KMS-11 (cell line): ENCODE measurements around the gene SET.

ENCODE experiments used
- H2AFZ ChIP-seq: fragments of 200-600 bp; sonication (generic); 2 replicates; pipeline ENCODE4 v1.6.1; 2016; ENCODE audit warnings: antibody characterized with exemption, mixed run types, low read depth
- H3K27ac ChIP-seq: fragments of 200-600 bp; sonication (generic); 2 replicates; pipeline ENCODE4 v1.6.1; 2016; ENCODE audit warnings: mild to moderate bottlenecking, mixed run types
- H3K27me3 ChIP-seq: fragments of 200-600 bp; sonication (generic); 2 replicates; pipeline ENCODE4 v1.6.1; 2017; ENCODE audit warnings: mild to moderate bottlenecking, low read depth, mixed run types, moderate library complexity; ENCODE audit not compliant: insufficient read depth
- H3K36me3 ChIP-seq: fragments of 200-600 bp; sonication (generic); 2 replicates; pipeline ENCODE4 v1.6.1; 2017; ENCODE audit warnings: mild to moderate bottlenecking, mixed run types; ENCODE audit not compliant: insufficient read depth
- H3K4me1 ChIP-seq: fragments of 200-600 bp; sonication (generic); 2 replicates; pipeline ENCODE4 v1.6.1; 2016; ENCODE audit warnings: mild to moderate bottlenecking, low read depth, mixed run types; ENCODE audit not compliant: poor library complexity, severe bottlenecking
- H3K4me2 ChIP-seq: fragments of 200-600 bp; sonication (generic); 2 replicates; pipeline ENCODE4 v1.7.0; 2016; ENCODE audit warnings: mild to moderate bottlenecking, mixed run types
- H3K4me3 ChIP-seq: fragments of 200-600 bp; sonication (generic); IDR thresholded peaks from 2 replicates; pipeline ENCODE4 v1.6.1; 2017; ENCODE audit warnings: low read depth, low read length, mixed read lengths; ENCODE audit not compliant: insufficient read depth
- H3K79me2 ChIP-seq: fragments of 200-600 bp; sonication (generic); 2 replicates; pipeline ENCODE4 v1.6.1; 2016; ENCODE audit warnings: low read depth, mixed run types; ENCODE audit not compliant: insufficient read depth
- H3K9ac ChIP-seq: fragments of 200-600 bp; sonication (generic); 2 replicates; pipeline ENCODE4 v1.6.1; 2016; ENCODE audit warnings: mild to moderate bottlenecking, mixed run types
- H4K20me1 ChIP-seq: fragments of 200-600 bp; sonication (generic); 2 replicates; pipeline ENCODE4 v1.6.1; 2016; ENCODE audit warnings: mild to moderate bottlenecking, mixed run types; ENCODE audit not compliant: insufficient read depth
- CTCF ChIP-seq: fragments of 200-600 bp; sonication (generic); conservative IDR thresholded peaks from 2 replicates; pipeline ENCODE4 v1.6.1; 2017; ENCODE audit warnings: low read depth, mild to moderate bottlenecking, antibody characterized with exemption, low read length, moderate library complexity, mixed read lengths

Gene SET

GRCh38 chr9:128707446-128707845 lies 18.4 kb downstream of the SET start:
- no peaks in the 10 kb centered on the region for H3K79me2 ChIP-seq
- no peak overlapping the region for H3K4me3 ChIP-seq
- no peak for TF ChIP-seq CTCF
- H3K9ac ChIP-seq, result no peak overlapping the region
- H3K27ac ChIP-seq, result no peak overlapping the region
- no peaks in the 10 kb centered on the region for H3K27me3 ChIP-seq
- H3K36me3 ChIP-seq, result no peaks in the 10 kb centered on the region
- H3K4me2 ChIP-seq, result no peak overlapping the region
- H2AFZ ChIP-seq, result no peak overlapping the region
- H4K20me1 ChIP-seq, result no peaks in the 10 kb centered on the region
- no peaks in the 10 kb centered on the region for H3K4me1 ChIP-seq

GRCh38 chr9:128712451-128713410 lies 23.7 kb downstream of the SET start:
- TF ChIP-seq CTCF, result no peak
- H2AFZ ChIP-seq, result no peak overlapping the region
- H3K4me2 ChIP-seq, result no peak overlapping the region
- no peaks in the 10 kb centered on the region for H3K27me3 ChIP-seq
- no peaks in the 10 kb centered on the region for H3K79me2 ChIP-seq
- H3K27ac ChIP-seq, result no peak overlapping the region
- no peaks in the 10 kb centered on the region for H3K36me3 ChIP-seq
- no peak overlapping the region for H3K9ac ChIP-seq
- H3K4me3 ChIP-seq, result no peak overlapping the region
- no peaks in the 10 kb centered on the region for H4K20me1 ChIP-seq
- no peaks in the 10 kb centered on the region for H3K4me1 ChIP-seq

GRCh38 chr9:128713411-128713780 lies 24.4 kb downstream of the SET start:
- Histone ChIP-seq H3K27me3 (no peaks in the 10 kb centered on the region), H3K27ac (no peak overlapping the region), H2AFZ (no peak overlapping the region), H3K79me2 (no peaks in the 10 kb centered on the region), H3K36me3 (no peaks in the 10 kb centered on the region), H3K9ac (no peak overlapping the region), H3K4me1 (no peaks in the 10 kb centered on the region), H3K4me3 (no peak overlapping the region), H3K4me2 (no peak overlapping the region), H4K20me1 (no peaks in the 10 kb centered on the region)
- TF ChIP-seq CTCF, result no peak

GRCh38 chr9:128713941-128714573 lies 25.0 kb downstream of the SET start:
- no peak overlapping the region for H2AFZ ChIP-seq
- no peaks in the 10 kb centered on the region for H3K36me3 ChIP-seq
- no peak overlapping the region for H3K4me2 ChIP-seq
- H3K27me3 ChIP-seq, result no peaks in the 10 kb centered on the region
- TF ChIP-seq CTCF, result no peak
- H3K4me1 ChIP-seq, result no peaks in the 10 kb centered on the region
- H3K4me3 ChIP-seq, result no peak overlapping the region
- no peaks in the 10 kb centered on the region for H4K20me1 ChIP-seq
- H3K27ac ChIP-seq, result no peak overlapping the region
- H3K79me2 ChIP-seq, result no peaks in the 10 kb centered on the region
- H3K9ac ChIP-seq, result no peak overlapping the region
